CD4-positive, alpha-beta T cell treated with Interleukin-15 for 4 hours (primary cell): Measurements from ENCODE around the gene NR2C1.
"Not testable (repeated sequence)": the region's sequence is repeated elsewhere in the genome, so short reads cannot be mapped to it uniquely, and the experiment has no call there.

ENCODE experiments used
- DNase-seq: peaks from one replicate; pipeline ENCODE4 v3.0.0-alpha.2; 2020; ENCODE audit warnings: low spot score

NR2C1 gene

GRCh38 chr12:95002754-95003153, 70.7 kb downstream of the NR2C1 start:
- DNase-seq, result no peak

- DNase-seq, result no peak
Observed at GRCh38 chr12:94998326-94998725, 75.1 kb downstream of the NR2C1 start.

- DNase-seq, result no peak
Observed at GRCh38 chr12:94997726-94998125, 75.7 kb downstream of the NR2C1 start.

- no peak for DNase-seq
Observed at GRCh38 chr12:94997061-94997460, 76.4 kb downstream of the NR2C1 start.

GRCh38 chr12:94994312-94994711, 79.1 kb downstream of the NR2C1 start:
- DNase-seq, result no peak

GRCh38 chr12:94993855-94994254, 79.6 kb downstream of the NR2C1 start:
- not testable (repeated sequence) for DNase-seq

GRCh38 chr12:94990222-94990621, 83.2 kb downstream of the NR2C1 start:
- DNase-seq, result no peak

GRCh38 chr12:94988471-94988870, 84.9 kb downstream of the NR2C1 start:
- no peak for DNase-seq

GRCh38 chr12:94987801-94988200, 85.6 kb downstream of the NR2C1 start:
- peak; percentile 26 for DNase-seq

GRCh38 chr12:94987076-94987669, 86.2 kb downstream of the NR2C1 start:
- no peak for DNase-seq

GRCh38 chr12:94985099-94985498, 88.3 kb downstream of the NR2C1 start:
- DNase-seq, result not testable (repeated sequence)

- no peak for DNase-seq
Observed at GRCh38 chr12:94983321-94983720, 90.1 kb downstream of the NR2C1 start.

- no peak for DNase-seq
Observed at GRCh38 chr12:94982456-94982855, 91.0 kb downstream of the NR2C1 start.

GRCh38 chr12:94980577-94980976, 92.8 kb downstream of the NR2C1 start:
- DNase-seq, result no peak

GRCh38 chr12:94979941-94980340, 93.5 kb downstream of the NR2C1 start:
- DNase-seq, result no peak

- DNase-seq, result no peak
Observed at GRCh38 chr12:94977766-94978468, 95.5 kb downstream of the NR2C1 start.

GRCh38 chr12:94973221-94973620, 100.2 kb downstream of the NR2C1 start:
- DNase-seq, result no peak

- DNase-seq, result no peak
Observed at GRCh38 chr12:94972795-94973194, 100.6 kb downstream of the NR2C1 start.

- no peak for DNase-seq
Observed at GRCh38 chr12:94971923-94972322, 101.5 kb downstream of the NR2C1 start.

- no peak for DNase-seq
Observed at GRCh38 chr12:94970560-94970959, 102.9 kb downstream of the NR2C1 start.
